ENCODE data around the gene CXCR6.

CXCR6 gene

DNA sequence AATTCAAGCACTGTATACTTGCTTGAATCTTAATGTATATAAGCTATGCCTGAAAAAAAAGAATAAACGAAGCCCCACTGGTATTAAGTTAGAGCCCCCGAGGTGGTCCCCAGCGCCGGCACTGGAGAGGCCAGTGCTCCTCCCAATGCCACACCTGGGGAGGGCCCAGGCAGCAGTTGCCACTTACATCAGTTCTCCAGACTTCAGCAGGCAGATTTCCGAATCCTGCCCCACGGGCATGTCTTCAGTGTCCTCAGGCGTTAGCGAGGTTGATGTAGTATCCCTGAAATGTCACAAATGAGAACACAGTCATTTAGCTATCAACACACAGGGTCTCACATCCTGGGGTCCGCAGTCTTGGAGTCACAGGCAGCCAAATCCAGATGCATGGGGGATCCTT is 7.0 kb upstream of the CXCR6 start:
- Histone ChIP-seq H3K36me3 (ENCODE audit: control insufficient read depth in 2 of 2, insufficient read depth in 1 of 2, low read length in 2 of 2) (peaks cover 0 to 77% of the 10 kb centered on the region in 2 experiments; a peak in 1 of 3 replicates), H3K27ac (ENCODE audit: extremely low read depth, low read depth, low read length) (no peak overlapping the region), H3K4me1 (ENCODE audit: control insufficient read depth, insufficient read depth, low read length) (no peaks in the 10 kb centered on the region), H3K9me3 (ENCODE audit: control insufficient read depth, insufficient read depth, low read depth, low read length) (no peaks in the 10 kb centered on the region), H3K4me3 (ENCODE audit: low read depth, low read length) (no peak overlapping the region)
- ChIA-PET CTCF (interaction anchor here (0.6 to 6.2 kb wide), 2 partner anchors 143 to 226 kb away, joined by 3 to 80 read pairs; no protein-coding TSS in a partner anchor), POLR2A (no interaction called here)
- TF ChIP-seq BCL11B (tag by site-specific recombination; IDR thresholded peaks at IDR 0.05; ENCODE audit: low read depth) (no peak), ZNF211 (tag by site-specific recombination; IDR thresholded peaks at IDR 0.05; ENCODE audit: low read depth) (no peak), ZNF426 (tag by site-specific recombination; IDR thresholded peaks at IDR 0.05) (no peak), ZNF48 (tag by site-specific recombination; IDR thresholded peaks at IDR 0.05) (no peak), ZNF121 (tag by site-specific recombination; IDR thresholded peaks at IDR 0.05) (no peak), SETDB1 (IDR thresholded peaks at IDR 0.05; ENCODE audit: insufficient read length, low read length) (no peak)
- TF ChIP-seq, protein P1, sequence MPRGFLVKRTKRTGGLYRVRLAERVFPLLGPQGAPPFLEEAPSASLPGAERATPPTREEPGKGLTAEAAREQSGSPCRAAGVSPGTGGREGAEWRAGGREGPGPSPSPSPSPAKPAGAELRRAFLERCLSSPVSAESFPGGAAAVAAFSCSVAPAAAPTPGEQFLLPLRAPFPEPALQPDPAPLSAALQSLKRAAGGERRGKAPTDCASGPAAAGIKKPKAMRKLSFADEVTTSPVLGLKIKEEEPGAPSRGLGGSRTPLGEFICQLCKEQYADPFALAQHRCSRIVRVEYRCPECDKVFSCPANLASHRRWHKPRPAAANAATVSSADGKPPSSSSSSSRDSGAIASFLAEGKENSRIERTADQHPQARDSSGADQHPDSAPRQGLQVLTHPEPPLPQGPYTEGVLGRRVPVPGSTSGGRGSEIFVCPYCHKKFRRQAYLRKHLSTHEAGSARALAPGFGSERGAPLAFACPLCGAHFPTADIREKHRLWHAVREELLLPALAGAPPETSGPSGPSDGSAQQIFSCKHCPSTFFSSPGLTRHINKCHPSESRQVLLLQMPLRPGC (tag by site-specific recombination; IDR thresholded peaks at IDR 0.05) = no peak
- TF ChIP-seq, protein P2, sequence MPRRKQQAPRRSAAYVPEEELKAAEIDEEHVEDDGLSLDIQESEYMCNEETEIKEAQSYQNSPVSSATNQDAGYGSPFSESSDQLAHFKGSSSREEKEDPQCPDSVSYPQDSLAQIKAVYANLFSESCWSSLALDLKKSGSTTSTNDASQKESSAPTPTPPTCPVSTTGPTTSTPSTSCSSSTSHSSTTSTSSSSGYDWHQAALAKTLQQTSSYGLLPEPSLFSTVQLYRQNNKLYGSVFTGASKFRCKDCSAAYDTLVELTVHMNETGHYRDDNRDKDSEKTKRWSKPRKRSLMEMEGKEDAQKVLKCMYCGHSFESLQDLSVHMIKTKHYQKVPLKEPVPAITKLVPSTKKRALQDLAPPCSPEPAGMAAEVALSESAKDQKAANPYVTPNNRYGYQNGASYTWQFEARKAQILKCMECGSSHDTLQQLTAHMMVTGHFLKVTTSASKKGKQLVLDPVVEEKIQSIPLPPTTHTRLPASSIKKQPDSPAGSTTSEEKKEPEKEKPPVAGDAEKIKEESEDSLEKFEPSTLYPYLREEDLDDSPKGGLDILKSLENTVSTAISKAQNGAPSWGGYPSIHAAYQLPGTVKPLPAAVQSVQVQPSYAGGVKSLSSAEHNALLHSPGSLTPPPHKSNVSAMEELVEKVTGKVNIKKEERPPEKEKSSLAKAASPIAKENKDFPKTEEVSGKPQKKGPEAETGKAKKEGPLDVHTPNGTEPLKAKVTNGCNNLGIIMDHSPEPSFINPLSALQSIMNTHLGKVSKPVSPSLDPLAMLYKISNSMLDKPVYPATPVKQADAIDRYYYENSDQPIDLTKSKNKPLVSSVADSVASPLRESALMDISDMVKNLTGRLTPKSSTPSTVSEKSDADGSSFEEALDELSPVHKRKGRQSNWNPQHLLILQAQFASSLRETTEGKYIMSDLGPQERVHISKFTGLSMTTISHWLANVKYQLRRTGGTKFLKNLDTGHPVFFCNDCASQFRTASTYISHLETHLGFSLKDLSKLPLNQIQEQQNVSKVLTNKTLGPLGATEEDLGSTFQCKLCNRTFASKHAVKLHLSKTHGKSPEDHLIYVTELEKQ (tag by site-specific recombination; IDR thresholded peaks at IDR 0.05; ENCODE audit: borderline replicate concordance) = no peak

DNA sequence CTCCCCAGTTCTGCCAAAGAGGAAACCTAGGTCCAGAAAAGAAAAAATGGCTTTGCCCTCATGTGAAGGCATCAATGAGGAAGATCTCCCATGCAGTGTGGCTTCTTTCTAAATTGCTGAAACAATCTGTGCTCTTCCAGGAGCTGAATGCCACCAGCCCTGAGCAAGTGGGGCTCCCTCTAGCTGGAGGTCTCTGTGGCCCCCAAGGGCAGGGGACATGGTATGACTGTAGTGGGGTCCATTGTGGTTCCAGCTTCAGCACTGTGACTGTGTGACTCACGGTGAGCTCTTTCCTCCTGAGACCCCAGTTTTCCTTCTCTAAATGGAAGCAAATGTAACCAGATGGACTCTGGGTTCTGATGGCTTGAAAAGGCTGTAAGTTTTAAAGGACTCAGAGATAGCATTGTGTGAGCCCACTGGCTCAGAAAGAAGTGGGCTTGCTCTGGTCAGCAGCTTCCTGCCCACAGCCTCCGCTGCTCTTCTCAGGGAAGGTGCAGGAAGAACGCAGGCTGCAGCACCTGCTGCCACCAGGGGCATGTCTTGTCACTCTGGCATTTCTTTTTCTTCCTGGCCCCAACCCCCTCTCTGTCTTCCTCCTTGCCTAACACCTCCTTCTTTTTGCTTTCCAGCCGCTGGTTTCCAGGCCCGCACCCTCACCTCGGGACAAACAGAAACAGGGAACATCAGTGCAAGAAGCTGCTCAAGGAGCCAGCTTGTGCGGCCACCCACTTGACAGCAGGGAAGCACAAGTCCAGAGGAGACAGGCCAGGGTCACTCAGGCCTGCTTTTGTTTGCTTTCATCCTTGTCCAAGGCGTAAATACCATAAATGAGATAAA is 5.8 kb upstream of the CXCR6 start:
- Histone ChIP-seq H3K9me3 (ENCODE audit: control insufficient read depth, insufficient read depth, low read depth, low read length) (no peaks in the 10 kb centered on the region), H3K36me3 (ENCODE audit: control insufficient read depth in 2 of 2, insufficient read depth in 1 of 2, low read length in 2 of 2) (peaks cover 0 to 75% of the 10 kb centered on the region in 2 experiments; a peak in 1 of 3 replicates), H3K4me1 (ENCODE audit: control insufficient read depth, insufficient read depth, low read length) (no peaks in the 10 kb centered on the region), H3K27ac (ENCODE audit: extremely low read depth, low read depth, low read length) (no peak overlapping the region), H3K4me3 (ENCODE audit: low read depth, low read length) (no peak overlapping the region)
- CTCF ChIA-PET = interaction anchor here (0.6 to 6.2 kb wide), 3 partner anchors 25 to 225 kb away, joined by 3 to 80 read pairs (median 6); no protein-coding TSS in a partner anchor
- POLR2A ChIA-PET = no interaction called here
- TF ChIP-seq, protein P3, sequence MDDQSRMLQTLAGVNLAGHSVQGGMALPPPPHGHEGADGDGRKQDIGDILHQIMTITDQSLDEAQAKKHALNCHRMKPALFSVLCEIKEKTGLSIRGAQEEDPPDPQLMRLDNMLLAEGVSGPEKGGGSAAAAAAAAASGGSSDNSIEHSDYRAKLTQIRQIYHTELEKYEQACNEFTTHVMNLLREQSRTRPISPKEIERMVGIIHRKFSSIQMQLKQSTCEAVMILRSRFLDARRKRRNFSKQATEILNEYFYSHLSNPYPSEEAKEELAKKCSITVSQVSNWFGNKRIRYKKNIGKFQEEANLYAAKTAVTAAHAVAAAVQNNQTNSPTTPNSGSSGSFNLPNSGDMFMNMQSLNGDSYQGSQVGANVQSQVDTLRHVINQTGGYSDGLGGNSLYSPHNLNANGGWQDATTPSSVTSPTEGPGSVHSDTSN (CRISPR knock-in tag; IDR thresholded peaks at IDR 0.05) = no peak
- no peak for TF ChIP-seq ZNF76 (tag by site-specific recombination; IDR thresholded peaks at IDR 0.05; ENCODE audit: borderline replicate concordance, low read depth)
- TF ChIP-seq, protein P4, sequence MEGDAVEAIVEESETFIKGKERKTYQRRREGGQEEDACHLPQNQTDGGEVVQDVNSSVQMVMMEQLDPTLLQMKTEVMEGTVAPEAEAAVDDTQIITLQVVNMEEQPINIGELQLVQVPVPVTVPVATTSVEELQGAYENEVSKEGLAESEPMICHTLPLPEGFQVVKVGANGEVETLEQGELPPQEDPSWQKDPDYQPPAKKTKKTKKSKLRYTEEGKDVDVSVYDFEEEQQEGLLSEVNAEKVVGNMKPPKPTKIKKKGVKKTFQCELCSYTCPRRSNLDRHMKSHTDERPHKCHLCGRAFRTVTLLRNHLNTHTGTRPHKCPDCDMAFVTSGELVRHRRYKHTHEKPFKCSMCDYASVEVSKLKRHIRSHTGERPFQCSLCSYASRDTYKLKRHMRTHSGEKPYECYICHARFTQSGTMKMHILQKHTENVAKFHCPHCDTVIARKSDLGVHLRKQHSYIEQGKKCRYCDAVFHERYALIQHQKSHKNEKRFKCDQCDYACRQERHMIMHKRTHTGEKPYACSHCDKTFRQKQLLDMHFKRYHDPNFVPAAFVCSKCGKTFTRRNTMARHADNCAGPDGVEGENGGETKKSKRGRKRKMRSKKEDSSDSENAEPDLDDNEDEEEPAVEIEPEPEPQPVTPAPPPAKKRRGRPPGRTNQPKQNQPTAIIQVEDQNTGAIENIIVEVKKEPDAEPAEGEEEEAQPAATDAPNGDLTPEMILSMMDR (tag by site-specific recombination; IDR thresholded peaks at IDR 0.05) = no peak
- TF ChIP-seq, protein P1 (tag by site-specific recombination; IDR thresholded peaks at IDR 0.05) = no peak
